HepG2 (cell line): ENCODE measurements around the gene NTN3. TPM values are rescaled to one million over a fixed set of nuclear protein-coding genes. Genes with fewer than 3 reads are reported as not detected.

Source experiments
- ATAC-seq: fragments of 200-7000 bp; cut with Tn5 transposase; 3 replicates; pipeline ENCODE4 v1.9.1; 2020; ENCODE audit warnings: mild to moderate bottlenecking, moderate library complexity
- BruUV-seq: library from RNA; stranded (reverse); fragments of 400-500 nt; replicated peaks from 2 replicates; lab custom pipeline; 2021; lab: Mats Ljungman, UMichigan
- CTCF ChIA-PET: fragments of 300-600 bp; formaldehyde crosslinking; extraction: SDS; loops from one replicate; lab custom pipeline; 2021; ENCODE audit warnings: low total read pairs, inconsistent platforms, low intra/inter-chr PET ratio; lab: Yijun Ruan, JAX
- POLR2A ChIA-PET: fragments of 350-600 bp; sonication (Branson Sonifier 250); formaldehyde crosslinking; loops from one replicate; lab custom pipeline; 2020; ENCODE audit warnings: antibody characterized with exemption, inconsistent platforms; lab: Yijun Ruan, JAX
- DNase-seq: peaks from one replicate; pipeline ENCODE4 v3.0.0-alpha.2; 2015; ENCODE audit warnings: low spot score
- FAIRE-seq: peaks from 3 replicates; lab custom pipeline; 2011; peaks lifted over from hg19 to GRCh38; lab: Jason Lieb, UNC
- H2AFZ ChIP-seq: one replicate; pipeline ENCODE4 v1.6.1; 2011; ENCODE audit warnings: low read length, inconsistent platforms
- H3K27ac ChIP-seq: fragments of 300-600 bp; 3 replicates; pipeline ENCODE4 v1.8.0; 2011; ENCODE audit warnings: mixed run types, mild to moderate bottlenecking, mixed read lengths, low read length, inconsistent platforms; ENCODE audit not compliant: insufficient read depth; ENCODE audit errors: extremely low read length
- H3K27me3 ChIP-seq, 2 experiments: fragments of 200-600 bp in 1 of 2; 2 replicates in 1 of 2; 3 replicates in 1 of 2; pipeline versions ENCODE4 v1.6.0 to v1.8.0; 2011; ENCODE audit warnings: low read length in 2 of 2, mild to moderate bottlenecking in 2 of 2, moderate library complexity in 2 of 2, inconsistent platforms in 1 of 2; ENCODE audit not compliant: insufficient read depth in 2 of 2, control insufficient read depth in 1 of 2
- H3K36me3 ChIP-seq, 2 experiments: fragments of 200-600 bp in 1 of 2; replicated peaks in 1 of 2; 2 replicates in 1 of 2; 3 replicates in 1 of 2; pipeline versions ENCODE4 v1.5.1 to v1.8.0; 2011; ENCODE audit warnings: low read length in 2 of 2, inconsistent platforms in 1 of 2; ENCODE audit not compliant: insufficient read depth in 2 of 2, control insufficient read depth in 1 of 2
- H3K4me1 ChIP-seq: 2 replicates; pipeline ENCODE4 v1.5.1; 2012; ENCODE audit warnings: low read length, inconsistent platforms; ENCODE audit not compliant: insufficient read depth
- H3K4me2 ChIP-seq: 2 replicates; pipeline ENCODE4 v1.6.0; 2011; ENCODE audit warnings: low read depth, low read length, inconsistent platforms
- H3K4me3 ChIP-seq, 3 experiments: fragments of 200-600 bp in 1 of 3; sonication (generic), shearing (Covaris generic) in 1 of 3; replicated peaks in 1 of 3; 2 replicates each; pipeline ENCODE4 v1.5.1; 2011 to 2016; ENCODE audit warnings: low read length in 3 of 3, inconsistent platforms in 2 of 3, low read depth in 2 of 3, mild to moderate bottlenecking in 2 of 3, control low read depth in 1 of 3, mixed read lengths in 1 of 3; ENCODE audit not compliant: insufficient read depth in 1 of 3
- H3K79me2 ChIP-seq: one replicate; pipeline ENCODE4 v1.6.1; 2011; ENCODE audit warnings: low read length, inconsistent platforms; ENCODE audit not compliant: insufficient read depth
- H3K9ac ChIP-seq: 2 replicates; pipeline ENCODE4 v1.6.0; 2011; ENCODE audit warnings: mild to moderate bottlenecking, low read depth, low read length, inconsistent platforms; ENCODE audit not compliant: insufficient read depth
- H3K9me3 ChIP-seq: 2 replicates; pipeline ENCODE4 v1.5.1; 2012; ENCODE audit warnings: mild to moderate bottlenecking, low read length
- H4K20me1 ChIP-seq: 2 replicates; pipeline ENCODE4 v1.6.0; 2011; ENCODE audit warnings: inconsistent platforms, mild to moderate bottlenecking, low read length, moderate library complexity; ENCODE audit not compliant: insufficient read depth
- CHD4 ChIP-seq: fragments of 200-600 bp; sonication (generic); IDR thresholded peaks from 2 replicates; pipeline ENCODE4 v1.7.0; 2017; ENCODE audit warnings: mild to moderate bottlenecking, low read length, borderline replicate concordance
- FOXK1 ChIP-seq: sonication (generic); formaldehyde crosslinking; IDR thresholded peaks from 2 replicates; pipeline ENCODE4 v1.4.0; 2020; ENCODE audit warnings: low read depth, missing genetic modification reagents, borderline replicate concordance
- GLI4 ChIP-seq: sonication (generic); formaldehyde crosslinking; IDR thresholded peaks from 2 replicates; pipeline ENCODE4 v1.5.1; 2020; ENCODE audit warnings: missing genetic modification reagents, mild to moderate bottlenecking, moderate library complexity, borderline replicate concordance
- KAT8 ChIP-seq: IDR thresholded peaks from 2 replicates; pipeline ENCODE4 v1.6.1; 2016; ENCODE audit warnings: missing genetic modification reagents, missing compliant biosample characterization
- THAP11 ChIP-seq: IDR thresholded peaks from 2 replicates; pipeline ENCODE4 v1.6.1; 2016; ENCODE audit warnings: missing biosample characterization, missing genetic modification reagents
- TMF1 ChIP-seq: sonication (generic); formaldehyde crosslinking; IDR thresholded peaks from 2 replicates; pipeline ENCODE4 v1.8.1; 2022; ENCODE audit warnings: low read depth, missing genetic modification reagents
- ZBTB7A ChIP-seq: sonication (generic); formaldehyde crosslinking; IDR thresholded peaks from 2 replicates; pipeline ENCODE4 v1.8.0; 2022; ENCODE audit warnings: mild to moderate bottlenecking, missing genetic modification reagents
- ZNF776 ChIP-seq: sonication (generic); formaldehyde crosslinking; IDR thresholded peaks from 2 replicates; pipeline ENCODE4 v1.4.0; 2020; ENCODE audit warnings: mild to moderate bottlenecking, missing genetic modification reagents
- WGBS: methylation state at CpG from one replicate; pipeline ENCODE4 v1.1.6; 2017; ENCODE audit warnings: low lambda C conversion rate; 5-methylcytosine and 5-hydroxymethylcytosine counted together
- in situ Hi-C: cut with HindIII; loops from 2 replicates; pipeline ENCODE4 v1.10.0; 2017; ENCODE audit warnings: low pct_unique_long_range_greater_than_20kb; ENCODE audit not compliant: extremely low pct_ligation_motif_present
- intact Hi-C: fragments of 100-400 bp; cut with micrococcal nuclease; formaldehyde crosslinking; loops from one replicate; pipeline ENCODE4 v1.10.0; 2022; ENCODE audit not compliant: unreplicated experiment
- polyA plus RNA-seq, 8 experiments: library from polyadenylated mRNA; depleted of rRNA in 3 of 8; stranded (reverse) in 7 of 8; unstranded in 1 of 8; fragments of >200 nt; fragmentation: Illumina TruSeq in 4 of 8; extraction: Trizol in 4 of 8; gene quantifications; 2 replicates each; pipeline versions ENCODE4 v1.2.1 to v1.2.3, GENCODE V29; 2011 to 2016; ENCODE audit warnings: low read depth in 4 of 8, missing spikeins in 1 of 8, mixed read lengths in 1 of 8; ENCODE audit not compliant: insufficient read depth in 1 of 8
- total RNA-seq, 5 experiments: library from RNA; depleted of rRNA; stranded (reverse); fragments of >200 nt; fragmentation: Illumina TruSeq; extraction: Trizol; gene quantifications; 2 replicates each; pipeline ENCODE4 v1.2.3, GENCODE V29; 2016; ENCODE audit warnings: low read depth in 1 of 5
- TF ChIP-seq, protein P1 (sequence below): sonication (generic); formaldehyde crosslinking; IDR thresholded peaks from 2 replicates; pipeline ENCODE4 v1.5.1; 2020; ENCODE audit warnings: mild to moderate bottlenecking, moderate library complexity, missing genetic modification reagents
- TF ChIP-seq, protein P2 (sequence below): sonication (generic); formaldehyde crosslinking; IDR thresholded peaks from 2 replicates; pipeline ENCODE4 v1.5.0; 2020; ENCODE audit warnings: mild to moderate bottlenecking, missing genetic modification reagents, borderline replicate concordance
- TF ChIP-seq, protein P3 (sequence below): sonication (generic); formaldehyde crosslinking; IDR thresholded peaks from 2 replicates; pipeline ENCODE4 v1.5.0; 2020; ENCODE audit warnings: mild to moderate bottlenecking, missing genetic modification reagents, borderline replicate concordance
- TF ChIP-seq, protein P4 (sequence below): sonication (generic); formaldehyde crosslinking; IDR thresholded peaks from 2 replicates; pipeline ENCODE4 v1.5.0; 2020; ENCODE audit warnings: missing genetic modification reagents

Gene NTN3
- total and polyA plus RNA-seq, 2 of the 13 experiments (the other 11 are each of a cell fraction or from before 2014, with no cell fraction given) = 0.09 to 0.20 TPM

DNA sequence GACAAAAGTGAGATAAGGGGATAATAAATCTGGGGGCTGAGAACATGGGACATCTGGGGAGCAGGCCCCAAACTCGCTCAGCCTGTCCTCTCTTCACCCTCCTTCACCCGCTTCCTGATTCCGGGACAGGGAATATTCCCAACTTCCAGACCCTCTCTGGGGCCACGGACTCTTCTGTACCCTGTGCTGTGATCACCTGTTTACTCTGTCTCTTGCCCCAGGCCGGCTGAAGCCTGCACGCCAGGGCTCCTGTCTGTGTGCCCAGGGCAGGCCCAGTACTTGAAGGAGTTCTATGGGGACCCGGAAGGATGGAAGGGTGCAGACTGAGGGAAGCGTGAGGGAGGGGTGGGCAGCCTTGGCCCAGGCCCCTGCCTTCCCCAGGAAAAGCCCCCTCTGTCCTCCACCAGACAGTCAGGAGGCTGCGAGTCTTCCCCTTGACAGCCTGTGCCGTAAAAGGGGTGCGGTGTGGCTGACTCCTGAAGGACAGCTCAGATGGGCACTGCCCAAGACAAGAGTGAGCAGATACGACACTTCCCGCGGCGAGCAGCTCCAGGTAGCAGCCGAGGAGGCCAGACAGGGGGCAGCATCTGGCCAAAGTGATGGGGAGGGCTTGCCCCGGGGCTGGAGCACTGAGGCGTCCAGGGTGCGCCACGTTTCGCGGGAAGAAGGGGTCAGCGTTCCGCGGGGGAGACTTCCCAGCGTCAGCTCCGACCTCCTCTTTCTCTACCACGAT, 42.9 kb upstream of the NTN3 start (continued):
- TF ChIP-seq, protein P1, sequence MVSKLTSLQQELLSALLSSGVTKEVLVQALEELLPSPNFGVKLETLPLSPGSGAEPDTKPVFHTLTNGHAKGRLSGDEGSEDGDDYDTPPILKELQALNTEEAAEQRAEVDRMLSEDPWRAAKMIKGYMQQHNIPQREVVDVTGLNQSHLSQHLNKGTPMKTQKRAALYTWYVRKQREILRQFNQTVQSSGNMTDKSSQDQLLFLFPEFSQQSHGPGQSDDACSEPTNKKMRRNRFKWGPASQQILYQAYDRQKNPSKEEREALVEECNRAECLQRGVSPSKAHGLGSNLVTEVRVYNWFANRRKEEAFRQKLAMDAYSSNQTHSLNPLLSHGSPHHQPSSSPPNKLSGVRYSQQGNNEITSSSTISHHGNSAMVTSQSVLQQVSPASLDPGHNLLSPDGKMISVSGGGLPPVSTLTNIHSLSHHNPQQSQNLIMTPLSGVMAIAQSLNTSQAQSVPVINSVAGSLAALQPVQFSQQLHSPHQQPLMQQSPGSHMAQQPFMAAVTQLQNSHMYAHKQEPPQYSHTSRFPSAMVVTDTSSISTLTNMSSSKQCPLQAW (CRISPR knock-in tag) = peak; percentile 21; the same call in 1 of the 2 replicates
- TF ChIP-seq ZBTB7A (CRISPR knock-in tag) = no peak
- no peak for TF ChIP-seq CHD4

DNA sequence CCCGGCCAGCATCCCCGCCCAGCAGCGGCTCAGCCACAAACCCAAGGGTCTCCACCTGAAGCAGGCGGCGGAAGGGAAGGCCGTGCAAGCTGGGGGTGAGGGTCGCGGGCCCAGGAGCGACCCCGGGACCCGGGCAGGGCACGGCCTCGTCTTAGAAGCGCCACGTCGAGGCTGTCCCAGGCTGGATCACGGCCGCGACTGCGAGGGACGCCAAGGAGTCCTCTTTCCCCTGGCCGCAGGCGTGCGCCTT, 42.4 kb upstream of the NTN3 start:
- peak overlapping the region; percentile 34 for H3K27ac ChIP-seq
- peaks cover 10 to 28% of the 10 kb centered on the region in 2 experiments for H3K27me3 ChIP-seq
- H3K36me3 ChIP-seq = peaks cover 7 to 18% of the 10 kb centered on the region in 2 experiments
- H3K79me2 ChIP-seq = peaks cover 15% of the 10 kb centered on the region
- H3K9me3 ChIP-seq = no peaks in the 10 kb centered on the region
- intact Hi-C loops (loop anchor here (5.0 kb wide), 1 partner anchor 86 kb away; the partner anchor contains the start of gene ABCA3), in situ Hi-C loops (loop anchor here (5.0 kb wide), 1 partner anchor 74 kb away; no protein-coding TSS in a partner anchor)
- H3K4me3 ChIP-seq = peak overlapping the region; percentile 21 to 73 (median 60); a peak in 5 of 6 replicates
- peaks cover 28% of the 10 kb centered on the region for H3K4me1 ChIP-seq
- DNase-seq (no peak), ATAC-seq (no peak), FAIRE-seq (no peak)
- BruUV-seq = no TSS peak
- WGBS = 55% methylated on average over 4 of the region's 24 CpGs
- CTCF ChIA-PET = interaction anchor here (3.1 kb wide), 1 partner anchor 88 kb away, joined by 11 read pairs; the partner anchor contains the start of gene ABCA3
- H3K9ac ChIP-seq = peak overlapping the region; percentile 70
- H4K20me1 ChIP-seq = no peaks in the 10 kb centered on the region
- peak overlapping the region; percentile 84 for H3K4me2 ChIP-seq
- POLR2A ChIA-PET = no interaction called here
- no peak overlapping the region for H2AFZ ChIP-seq
- peak; percentile 80 for TF ChIP-seq ZNF776
- TF ChIP-seq FOXK1 (CRISPR knock-in tag) = 0 out of 2 replicates have a peak, but pooled peaks have one; percentile 8
- TF ChIP-seq THAP11 (CRISPR knock-in tag) = no peak
- TF ChIP-seq GLI4 (CRISPR knock-in tag) = peak; percentile 23; the same call in 1 of the 2 replicates
- TF ChIP-seq, protein P2, sequence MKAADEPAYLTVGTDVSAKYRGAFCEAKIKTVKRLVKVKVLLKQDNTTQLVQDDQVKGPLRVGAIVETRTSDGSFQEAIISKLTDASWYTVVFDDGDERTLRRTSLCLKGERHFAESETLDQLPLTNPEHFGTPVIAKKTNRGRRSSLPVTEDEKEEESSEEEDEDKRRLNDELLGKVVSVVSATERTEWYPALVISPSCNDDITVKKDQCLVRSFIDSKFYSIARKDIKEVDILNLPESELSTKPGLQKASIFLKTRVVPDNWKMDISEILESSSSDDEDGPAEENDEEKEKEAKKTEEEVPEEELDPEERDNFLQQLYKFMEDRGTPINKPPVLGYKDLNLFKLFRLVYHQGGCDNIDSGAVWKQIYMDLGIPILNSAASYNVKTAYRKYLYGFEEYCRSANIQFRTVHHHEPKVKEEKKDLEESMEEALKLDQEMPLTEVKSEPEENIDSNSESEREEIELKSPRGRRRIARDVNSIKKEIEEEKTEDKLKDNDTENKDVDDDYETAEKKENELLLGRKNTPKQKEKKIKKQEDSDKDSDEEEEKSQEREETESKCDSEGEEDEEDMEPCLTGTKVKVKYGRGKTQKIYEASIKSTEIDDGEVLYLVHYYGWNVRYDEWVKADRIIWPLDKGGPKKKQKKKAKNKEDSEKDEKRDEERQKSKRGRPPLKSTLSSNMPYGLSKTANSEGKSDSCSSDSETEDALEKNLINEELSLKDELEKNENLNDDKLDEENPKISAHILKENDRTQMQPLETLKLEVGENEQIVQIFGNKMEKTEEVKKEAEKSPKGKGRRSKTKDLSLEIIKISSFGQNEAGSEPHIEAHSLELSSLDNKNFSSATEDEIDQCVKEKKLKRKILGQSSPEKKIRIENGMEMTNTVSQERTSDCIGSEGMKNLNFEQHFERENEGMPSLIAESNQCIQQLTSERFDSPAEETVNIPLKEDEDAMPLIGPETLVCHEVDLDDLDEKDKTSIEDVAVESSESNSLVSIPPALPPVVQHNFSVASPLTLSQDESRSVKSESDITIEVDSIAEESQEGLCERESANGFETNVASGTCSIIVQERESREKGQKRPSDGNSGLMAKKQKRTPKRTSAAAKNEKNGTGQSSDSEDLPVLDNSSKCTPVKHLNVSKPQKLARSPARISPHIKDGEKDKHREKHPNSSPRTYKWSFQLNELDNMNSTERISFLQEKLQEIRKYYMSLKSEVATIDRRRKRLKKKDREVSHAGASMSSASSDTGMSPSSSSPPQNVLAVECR (CRISPR knock-in tag) = no peak
- TF ChIP-seq TMF1 = 0 out of 2 replicates have a peak, but pooled peaks have one; percentile 41
- TF ChIP-seq, protein P3, sequence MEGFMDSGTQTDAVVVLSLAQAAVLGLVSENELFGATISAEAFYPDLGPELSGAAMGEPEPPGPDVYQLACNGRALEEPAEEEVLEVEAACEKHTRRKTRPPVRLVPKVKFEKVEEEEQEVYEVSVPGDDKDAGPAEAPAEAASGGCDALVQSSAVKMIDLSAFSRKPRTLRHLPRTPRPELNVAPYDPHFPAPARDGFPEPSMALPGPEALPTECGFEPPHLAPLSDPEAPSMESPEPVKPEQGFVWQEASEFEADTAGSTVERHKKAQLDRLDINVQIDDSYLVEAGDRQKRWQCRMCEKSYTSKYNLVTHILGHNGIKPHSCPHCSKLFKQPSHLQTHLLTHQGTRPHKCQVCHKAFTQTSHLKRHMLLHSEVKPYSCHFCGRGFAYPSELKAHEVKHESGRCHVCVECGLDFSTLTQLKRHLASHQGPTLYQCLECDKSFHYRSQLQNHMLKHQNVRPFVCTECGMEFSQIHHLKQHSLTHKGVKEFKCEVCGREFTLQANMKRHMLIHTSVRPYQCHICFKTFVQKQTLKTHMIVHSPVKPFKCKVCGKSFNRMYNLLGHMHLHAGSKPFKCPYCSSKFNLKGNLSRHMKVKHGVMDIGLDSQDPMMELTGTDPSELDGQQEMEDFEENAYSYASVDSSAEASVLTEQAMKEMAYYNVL (CRISPR knock-in tag) = 0 out of 2 replicates have a peak, but pooled peaks have one; percentile 28
- no peak for TF ChIP-seq KAT8
- TF ChIP-seq, protein P4, sequence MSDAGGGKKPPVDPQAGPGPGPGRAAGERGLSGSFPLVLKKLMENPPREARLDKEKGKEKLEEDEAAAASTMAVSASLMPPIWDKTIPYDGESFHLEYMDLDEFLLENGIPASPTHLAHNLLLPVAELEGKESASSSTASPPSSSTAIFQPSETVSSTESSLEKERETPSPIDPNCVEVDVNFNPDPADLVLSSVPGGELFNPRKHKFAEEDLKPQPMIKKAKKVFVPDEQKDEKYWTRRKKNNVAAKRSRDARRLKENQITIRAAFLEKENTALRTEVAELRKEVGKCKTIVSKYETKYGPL (CRISPR knock-in tag) = 0 out of 2 replicates have a peak, but pooled peaks have one; percentile 50
